ENCODE results near the gene CEP78.
"Not testable (repeated sequence)": the region's sequence is repeated elsewhere in the genome, so short reads cannot be mapped to it uniquely, and the experiment has no call there.

Gene CEP78

DNA sequence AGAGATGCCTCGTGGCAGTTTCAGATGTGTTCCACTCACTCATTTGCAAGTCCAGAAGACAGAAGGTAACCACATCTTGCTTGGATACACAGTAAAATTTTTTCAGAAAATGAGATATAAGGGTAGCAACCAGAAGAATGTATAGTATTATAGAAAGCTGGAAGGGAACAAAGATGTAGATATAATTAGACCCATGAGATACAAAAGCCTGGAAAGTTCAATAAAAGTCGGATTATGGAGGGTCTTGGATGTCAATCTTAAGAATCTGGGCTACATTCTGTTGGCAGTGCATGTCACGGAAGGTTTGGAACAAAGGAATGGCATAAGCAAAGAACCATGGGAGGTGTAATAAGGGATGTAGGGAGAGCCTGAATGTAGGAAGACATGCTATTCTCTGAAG, 5.1 kb upstream of the CEP78 start:
- in situ Hi-C loops (cut with MboI; ENCODE audit: low pct_unique_long_range_greater_than_20kb, low sequenced_read_pairs), result no loop called here
- DNase-seq, result no peak

DNA sequence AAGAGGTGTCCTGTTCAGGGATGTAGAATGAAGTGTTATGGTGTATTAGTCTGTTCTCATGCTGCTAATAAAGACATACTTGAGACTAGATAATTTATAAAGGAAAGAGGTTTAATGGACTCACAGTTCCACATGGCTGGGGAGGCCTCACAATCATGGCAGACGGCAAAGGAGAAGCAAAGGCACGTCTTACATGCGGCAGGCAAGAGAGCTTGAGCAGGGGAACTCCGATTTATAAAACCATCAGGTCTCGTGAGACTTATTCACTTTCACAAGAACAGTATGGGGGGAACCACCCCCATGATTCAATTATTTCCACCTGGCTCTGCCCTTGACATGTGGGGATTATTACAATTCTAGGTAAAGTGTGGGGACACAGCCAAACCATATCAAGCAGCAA, 3.4 kb upstream of the CEP78 start:
- in situ Hi-C loops (cut with MboI; ENCODE audit: low pct_unique_long_range_greater_than_20kb, low sequenced_read_pairs); DNase-seq: not testable (repeated sequence)

DNA sequence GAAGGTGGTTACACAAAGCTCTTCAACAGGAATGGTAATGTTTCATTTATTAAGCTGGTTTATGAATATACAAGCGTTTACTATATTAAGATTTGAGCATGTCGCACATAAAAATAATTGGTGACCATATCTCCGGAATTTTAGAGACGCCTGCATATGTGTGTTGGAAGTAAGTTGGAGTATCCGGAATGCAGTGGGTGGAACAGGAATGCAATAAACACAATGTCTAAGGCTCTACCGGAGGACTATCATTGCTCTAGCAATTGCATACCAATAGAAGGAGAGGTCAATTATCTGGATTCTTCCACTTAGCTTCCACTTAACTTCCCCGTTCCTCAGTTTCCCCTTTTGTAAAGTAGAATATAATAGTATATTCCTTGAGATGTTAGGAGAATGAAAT, 1.1 kb upstream of the CEP78 start:
- DNase-seq, result no peak
- in situ Hi-C loops (cut with MboI; ENCODE audit: low pct_unique_long_range_greater_than_20kb, low sequenced_read_pairs), result no loop called here

DNA sequence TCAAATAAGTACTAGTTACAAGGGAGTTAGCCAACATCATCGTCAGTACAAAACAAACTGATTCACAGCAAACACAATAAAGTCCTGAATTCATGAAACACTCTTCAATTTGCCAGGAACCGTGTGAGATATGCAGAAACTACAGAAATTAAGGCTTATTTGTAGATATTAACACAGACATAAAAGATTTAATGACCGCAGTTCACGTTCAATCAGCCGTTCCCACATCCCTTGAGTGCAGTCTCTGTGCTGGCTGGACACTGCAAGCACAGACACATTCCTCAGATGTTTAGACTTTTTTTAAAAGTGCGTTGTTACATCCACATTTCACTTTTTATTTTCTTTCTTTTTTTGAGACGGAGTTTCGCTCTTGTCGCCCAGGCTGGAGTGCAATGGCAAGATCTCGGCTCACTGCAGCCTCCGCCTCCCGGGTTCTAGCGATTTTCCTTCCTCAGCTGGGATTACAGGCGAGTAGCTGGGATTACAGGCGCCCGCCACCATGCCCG, 566 bp upstream of the CEP78 start:
- peak; percentile 29 for DNase-seq
- in situ Hi-C loops (cut with MboI; ENCODE audit: low pct_unique_long_range_greater_than_20kb, low sequenced_read_pairs), result no loop called here

DNA sequence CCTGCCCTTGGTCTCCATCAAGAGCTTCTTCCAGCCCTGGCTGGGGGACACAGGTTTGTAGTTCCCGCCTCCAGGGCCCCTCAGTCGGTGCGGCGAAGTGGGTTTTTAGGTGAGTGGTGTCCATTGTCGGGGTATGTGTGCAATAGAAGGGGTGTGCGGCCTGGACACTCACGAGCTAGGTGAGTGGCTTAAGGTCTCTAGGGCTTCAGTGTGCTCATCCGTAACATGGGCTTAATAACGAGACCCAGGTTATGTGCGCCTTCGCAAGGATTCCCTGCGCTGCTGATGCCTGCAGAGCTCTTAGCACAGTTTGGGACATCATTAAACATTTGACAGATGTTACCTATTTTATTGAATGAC, 656 bp downstream of the CEP78 start:
- in situ Hi-C loops (cut with MboI; ENCODE audit: low pct_unique_long_range_greater_than_20kb, low sequenced_read_pairs), result no loop called here
- no peak for DNase-seq

DNA sequence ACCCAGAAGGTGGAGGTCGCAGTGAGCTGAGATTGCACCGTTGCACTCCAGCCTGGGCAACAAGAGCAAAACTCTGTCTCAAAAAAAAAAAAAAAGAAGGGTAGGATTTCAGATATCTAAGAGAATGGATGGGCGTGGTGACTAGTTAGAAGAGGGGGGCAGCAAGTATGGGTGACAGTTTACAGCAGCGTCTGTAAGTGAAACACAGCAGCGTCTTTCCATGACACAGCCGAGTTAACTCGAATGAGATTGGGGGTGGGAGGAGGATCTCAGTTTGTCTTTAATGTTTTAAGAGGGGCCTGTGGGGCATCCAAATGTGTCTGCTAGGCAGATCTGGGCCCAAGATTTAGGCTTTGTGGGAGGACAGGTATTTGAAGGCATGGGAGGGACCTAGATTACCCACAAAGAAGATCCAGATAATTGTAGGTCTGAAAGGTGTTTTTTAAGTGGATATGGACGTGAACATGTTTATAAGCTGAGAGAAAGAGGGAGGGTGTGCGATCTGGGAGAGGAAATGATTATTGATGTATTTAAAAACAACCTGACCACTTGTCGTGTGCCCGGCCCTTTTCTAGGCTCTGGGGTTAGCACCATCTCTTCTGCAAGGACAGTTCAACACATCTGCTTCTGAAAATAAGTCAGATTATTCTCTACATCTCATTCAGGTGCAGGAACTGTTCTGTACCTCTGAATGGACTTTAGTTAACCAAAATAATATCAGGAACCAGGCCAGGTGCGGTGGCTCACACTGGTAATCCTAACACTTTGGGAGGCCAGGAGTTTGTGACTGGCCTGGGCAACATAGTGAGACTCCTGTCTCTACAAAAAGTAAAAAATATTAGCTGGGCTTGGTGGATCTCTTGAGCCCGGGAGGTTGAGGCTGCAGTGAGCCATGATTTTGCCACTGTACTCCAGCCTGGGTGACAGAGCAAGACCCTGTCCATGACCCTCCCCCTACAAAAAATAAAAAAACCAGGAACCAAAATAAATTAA, 2.5 kb downstream of the CEP78 start:
- in situ Hi-C loops (cut with MboI; ENCODE audit: low pct_unique_long_range_greater_than_20kb, low sequenced_read_pairs), result no loop called here
- no peak for DNase-seq

DNA sequence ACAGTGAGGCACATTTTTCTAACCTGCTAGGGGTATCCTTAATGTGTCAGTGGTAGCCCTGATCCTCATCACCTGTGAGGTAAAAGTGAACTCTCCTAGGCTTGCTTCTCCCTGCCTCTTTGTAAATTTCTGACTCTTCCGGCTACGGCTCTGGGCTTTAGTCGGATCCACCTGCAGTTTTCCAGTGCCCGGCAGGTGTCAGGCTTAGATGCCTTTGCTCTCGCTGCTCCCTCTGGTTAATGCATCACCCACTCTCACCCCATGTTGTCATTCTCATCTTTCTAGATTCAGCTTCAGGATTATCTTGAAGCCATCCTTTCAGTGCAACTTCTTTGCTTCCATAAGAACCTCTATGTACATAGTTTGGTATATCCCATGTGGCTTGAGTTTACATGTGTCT, 3.6 kb downstream of the CEP78 start:
- in situ Hi-C loops (cut with MboI; ENCODE audit: low pct_unique_long_range_greater_than_20kb, low sequenced_read_pairs), result no loop called here
- no peak for DNase-seq

DNA sequence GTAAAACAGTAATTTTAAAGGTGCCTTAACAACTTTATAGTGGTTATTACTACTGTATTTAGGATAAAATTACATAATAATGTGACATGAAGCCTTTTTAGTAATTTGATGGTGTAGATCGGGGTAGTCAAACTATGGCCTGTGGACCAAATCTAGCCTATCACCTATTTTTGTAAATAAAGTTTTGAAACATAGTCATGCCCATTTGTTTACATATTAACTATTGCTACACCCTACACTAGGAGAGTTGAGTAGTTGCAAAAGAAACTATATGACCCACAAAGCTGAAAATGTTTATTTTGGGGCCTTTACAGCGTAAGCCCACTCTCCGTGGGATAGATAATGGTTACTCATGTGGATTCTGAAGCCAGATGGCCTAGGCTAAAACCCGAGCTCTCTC, 6.2 kb downstream of the CEP78 start:
- DNase-seq, result no peak
- in situ Hi-C loops (cut with MboI; ENCODE audit: low pct_unique_long_range_greater_than_20kb, low sequenced_read_pairs), result no loop called here

DNA sequence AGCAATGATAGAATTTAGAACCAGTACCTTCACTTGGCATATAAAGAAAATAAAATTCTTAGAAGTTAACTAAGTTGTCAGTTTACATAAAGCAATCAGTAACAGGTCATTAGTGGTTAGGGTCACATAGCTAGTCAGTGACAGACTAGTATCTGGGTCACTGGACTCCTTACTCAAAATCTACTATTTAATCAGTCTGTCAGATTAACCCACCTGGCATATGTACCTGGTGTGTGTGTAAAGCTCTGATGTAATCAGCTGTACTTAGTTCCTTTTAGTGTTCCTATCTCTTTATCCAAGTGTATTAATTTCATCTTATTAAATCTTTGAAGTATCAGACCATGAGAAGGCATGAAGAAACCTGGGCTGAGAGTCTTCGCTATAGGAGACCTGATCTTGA, 7.3 kb downstream of the CEP78 start:
- in situ Hi-C loops (cut with MboI; ENCODE audit: low pct_unique_long_range_greater_than_20kb, low sequenced_read_pairs), result no loop called here
- DNase-seq, result no peak

DNA sequence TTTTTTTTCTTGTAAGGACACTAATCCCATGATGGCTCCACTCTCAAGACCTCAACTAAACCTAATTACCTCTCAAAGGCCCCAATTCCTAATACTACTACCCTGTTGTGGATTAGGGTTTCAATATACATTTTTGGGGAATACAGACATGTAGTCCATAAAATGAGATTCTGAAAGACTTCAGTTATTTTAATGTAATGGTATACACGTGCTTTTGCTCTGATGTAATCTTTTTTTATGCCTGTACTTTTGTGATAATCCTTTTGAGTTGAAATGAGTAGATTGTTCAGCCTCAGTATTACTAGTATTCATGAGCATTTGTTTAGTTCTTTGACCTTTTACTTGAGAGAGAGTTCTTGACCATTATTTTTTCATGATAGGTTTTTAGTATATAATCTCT, 9.5 kb downstream of the CEP78 start:
- DNase-seq, result no peak
- in situ Hi-C loops (cut with MboI; ENCODE audit: low pct_unique_long_range_greater_than_20kb, low sequenced_read_pairs), result no loop called here

DNA sequence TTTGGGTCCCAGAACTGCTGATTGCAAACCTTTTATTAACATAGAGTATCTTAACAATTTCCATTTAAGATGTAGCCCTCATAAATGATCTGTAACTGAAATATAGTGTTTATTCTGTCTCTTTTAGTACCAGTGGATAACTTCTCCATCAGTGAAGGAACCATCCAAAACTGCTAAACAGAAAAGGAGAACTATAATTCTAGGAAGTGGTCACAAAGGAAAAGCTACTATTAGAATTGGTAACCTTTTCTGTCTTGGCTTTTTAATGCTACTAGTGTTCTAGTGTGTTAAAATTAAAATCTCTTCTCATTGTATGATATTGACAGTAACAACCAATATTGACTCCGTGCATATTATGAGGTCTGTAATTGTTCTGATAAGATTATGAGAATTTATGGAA, 12.8 kb downstream of the CEP78 start:
- peak; percentile 15 for DNase-seq
- in situ Hi-C loops (cut with MboI; ENCODE audit: low pct_unique_long_range_greater_than_20kb, low sequenced_read_pairs), result no loop called here

DNA sequence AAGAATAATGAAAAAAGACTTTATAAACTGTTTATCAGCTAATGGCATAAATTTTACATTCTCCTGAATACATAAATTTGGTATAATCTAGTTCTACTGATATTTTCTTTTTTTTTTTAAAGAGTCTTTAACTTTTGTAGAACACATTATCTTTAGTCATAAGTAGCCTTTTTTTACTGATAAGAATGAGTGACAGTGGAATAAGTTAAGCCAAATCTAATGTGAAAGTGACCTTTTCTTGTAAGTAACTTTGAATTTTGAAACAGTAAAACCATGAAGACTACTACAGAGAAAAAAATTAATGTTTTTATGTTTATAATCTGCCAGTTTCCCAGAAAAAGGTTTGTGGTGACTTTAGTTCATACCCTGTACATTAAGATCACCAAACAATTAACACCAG, 13.7 kb downstream of the CEP78 start:
- no peak for DNase-seq
- in situ Hi-C loops (cut with MboI; ENCODE audit: low pct_unique_long_range_greater_than_20kb, low sequenced_read_pairs), result no loop called here

DNA sequence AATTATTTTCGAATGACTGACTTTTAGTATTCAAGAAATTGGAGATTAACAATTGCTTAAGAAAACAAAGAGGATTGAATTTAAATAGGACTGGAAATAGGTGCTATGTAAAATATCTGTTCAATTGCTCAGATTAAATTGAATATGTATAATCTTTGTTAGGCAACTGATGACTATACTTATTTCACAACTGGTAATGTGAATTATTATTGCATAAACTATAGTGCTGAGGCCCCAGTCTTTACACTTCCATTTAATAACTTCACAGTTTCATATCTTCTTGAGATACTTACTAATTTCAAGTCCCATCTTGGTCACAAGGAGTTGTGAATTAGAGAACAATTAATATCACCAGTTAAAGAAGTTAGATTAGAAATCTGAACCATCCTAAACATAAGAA, 16.7 kb downstream of the CEP78 start:
- no peak for DNase-seq
- in situ Hi-C loops (cut with MboI; ENCODE audit: low pct_unique_long_range_greater_than_20kb, low sequenced_read_pairs), result no loop called here

DNA sequence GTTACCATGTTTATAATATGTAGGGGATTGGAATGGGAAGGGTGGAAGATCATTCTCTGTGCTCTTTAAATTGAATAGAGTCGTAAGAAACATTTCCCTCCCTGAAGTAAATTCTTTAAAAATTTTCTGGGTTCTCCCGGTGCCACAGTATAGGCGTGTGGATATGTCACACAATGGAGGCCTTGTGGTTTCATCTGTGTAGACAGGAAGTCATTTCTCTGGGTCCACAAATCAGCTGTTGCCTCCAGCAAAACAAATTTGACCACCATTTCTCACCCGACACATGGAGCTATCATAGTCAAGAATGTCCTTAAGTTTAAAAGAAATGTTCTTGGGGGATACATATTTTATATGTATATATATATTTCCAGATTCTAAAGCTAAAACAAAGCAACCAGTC, 17.4 kb downstream of the CEP78 start:
- DNase-seq, result no peak
- in situ Hi-C loops (cut with MboI; ENCODE audit: low pct_unique_long_range_greater_than_20kb, low sequenced_read_pairs), result no loop called here

DNA sequence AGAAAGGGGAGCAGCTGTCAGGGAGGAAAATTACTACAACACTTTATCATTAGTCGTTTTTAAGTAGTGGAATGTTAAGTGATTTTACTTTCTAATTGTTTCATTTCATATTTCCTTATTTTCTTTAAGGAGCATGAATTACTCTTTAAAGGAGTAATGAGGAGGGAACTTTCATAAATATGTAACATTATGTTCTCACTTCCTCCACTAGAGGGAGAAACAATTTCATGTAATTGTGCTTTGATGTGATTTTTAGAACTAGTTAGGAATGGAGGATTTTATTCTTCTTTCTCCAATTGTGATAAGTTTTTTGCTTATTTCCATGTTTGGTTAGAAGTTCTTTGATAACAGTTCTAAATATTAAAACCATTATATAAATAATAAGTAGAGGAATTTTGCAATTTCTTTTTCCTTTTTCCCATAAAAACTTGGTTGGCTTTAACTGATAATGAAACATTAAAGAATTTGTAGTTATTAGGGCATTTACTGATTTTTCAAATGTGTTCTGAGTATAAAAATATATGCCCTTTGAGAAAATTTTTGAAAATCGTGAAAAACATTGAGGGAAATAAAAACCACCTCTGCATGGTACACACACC, 25.6 kb downstream of the CEP78 start:
- in situ Hi-C loops (cut with MboI; ENCODE audit: low pct_unique_long_range_greater_than_20kb, low sequenced_read_pairs), result no loop called here

DNA sequence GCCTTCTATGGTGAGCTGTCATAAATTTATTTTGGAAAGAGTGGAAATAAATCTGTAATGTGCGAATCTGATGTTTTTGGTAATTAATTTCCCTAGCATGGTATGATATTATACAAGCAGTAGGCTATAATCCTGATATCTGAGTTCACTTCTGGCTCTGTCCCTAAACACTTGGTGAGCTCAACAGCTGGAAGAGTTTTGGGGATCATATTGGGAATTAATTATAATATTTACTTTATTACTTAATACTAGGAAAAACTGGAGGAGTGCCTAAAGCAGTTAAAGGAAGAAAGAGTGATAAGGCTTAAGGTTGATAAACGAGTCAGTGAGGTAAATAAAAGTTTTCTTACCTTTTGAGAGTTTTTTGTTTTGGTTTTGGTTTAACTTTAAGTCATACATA, 26.8 kb downstream of the CEP78 start:
- no peak for DNase-seq
- in situ Hi-C loops (cut with MboI; ENCODE audit: low pct_unique_long_range_greater_than_20kb, low sequenced_read_pairs), result no loop called here

More for the DNA sequence above, 25.6 kb downstream of the CEP78 start:
- peak; percentile 50 for DNase-seq

DNA sequence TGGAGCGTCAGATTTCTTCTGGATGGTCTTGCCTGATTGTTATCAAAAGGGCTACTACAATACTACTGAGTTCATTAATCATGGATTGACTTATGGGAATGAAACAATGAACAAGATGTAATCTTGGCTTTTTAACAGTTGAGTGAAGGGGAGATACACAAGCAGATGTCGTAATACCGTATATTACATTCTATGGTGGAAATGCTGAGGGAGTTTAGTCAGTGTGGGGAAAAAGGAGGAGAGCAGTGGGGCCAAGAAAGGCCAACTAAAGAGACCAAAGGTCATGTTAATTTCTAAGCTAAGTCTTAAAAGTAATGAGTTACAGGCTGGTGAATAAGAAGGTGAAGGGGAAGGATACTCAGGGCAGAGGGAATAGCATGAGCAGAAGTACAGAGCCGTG, 32.0 kb downstream of the CEP78 start:
- no peak for DNase-seq
- in situ Hi-C loops (cut with MboI; ENCODE audit: low pct_unique_long_range_greater_than_20kb, low sequenced_read_pairs), result no loop called here

DNA sequence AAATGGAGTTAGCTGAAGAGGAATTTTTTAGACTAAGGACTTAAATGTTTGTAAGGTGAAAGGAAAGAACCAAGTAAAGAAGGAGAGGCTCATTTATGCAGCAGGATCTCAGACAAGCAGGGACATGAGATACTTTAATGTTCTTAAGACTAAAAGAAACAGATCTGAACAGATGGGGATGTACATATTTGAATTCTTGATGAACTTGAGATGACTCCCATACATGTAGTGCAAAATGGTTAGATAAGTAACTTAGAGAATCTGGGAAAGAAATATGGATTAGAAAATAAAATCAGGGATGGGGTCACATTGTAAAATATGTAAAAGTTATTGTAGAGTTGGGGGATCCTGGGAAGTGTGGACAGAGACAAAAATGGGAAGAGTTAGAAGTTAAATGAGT, 33.9 kb downstream of the CEP78 start:
- DNase-seq, result no peak
- in situ Hi-C loops (cut with MboI; ENCODE audit: low pct_unique_long_range_greater_than_20kb, low sequenced_read_pairs), result no loop called here

DNA sequence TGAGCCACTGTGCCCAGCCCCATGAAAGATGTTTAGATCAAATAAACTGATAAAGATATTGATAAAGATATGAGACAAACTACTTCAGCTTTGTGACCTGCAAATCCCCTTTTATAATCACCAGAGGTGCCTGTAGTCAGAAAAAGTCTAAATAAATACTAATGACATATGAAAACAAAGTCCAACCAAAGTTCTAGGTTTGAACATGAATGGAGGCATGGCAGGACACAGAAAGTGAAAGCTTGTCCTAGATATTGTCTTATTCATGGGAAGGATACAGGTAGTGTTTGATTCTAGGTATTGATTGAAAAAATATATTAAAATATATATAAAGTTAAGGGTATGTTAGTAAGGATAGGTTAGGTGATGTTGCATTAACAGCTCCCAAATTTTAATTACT, 36.4 kb downstream of the CEP78 start:
- in situ Hi-C loops (cut with MboI; ENCODE audit: low pct_unique_long_range_greater_than_20kb, low sequenced_read_pairs), result no loop called here
- DNase-seq, result no peak

DNA sequence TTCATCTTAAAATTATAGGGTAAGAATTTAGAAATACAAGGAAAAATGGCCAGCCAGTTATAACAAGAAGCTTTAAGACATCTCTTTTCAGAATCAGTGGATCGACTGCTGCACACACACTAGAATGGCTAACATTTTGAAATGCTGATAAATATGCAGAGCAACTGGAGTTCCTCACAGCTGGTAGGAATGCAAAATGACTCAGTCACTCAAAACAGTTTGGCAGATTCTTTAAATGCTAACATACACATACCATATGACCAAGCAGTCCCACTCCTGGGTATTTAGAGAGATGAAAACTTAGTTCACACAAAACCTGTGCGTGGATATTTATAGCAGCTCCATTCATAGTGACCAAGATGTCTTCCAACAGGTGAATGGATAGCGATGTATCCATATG, 37.9 kb downstream of the CEP78 start:
- in situ Hi-C loops (cut with MboI; ENCODE audit: low pct_unique_long_range_greater_than_20kb, low sequenced_read_pairs), result no loop called here
- no peak for DNase-seq
